Measurements from ENCODE around the gene FBN1.

DNA sequence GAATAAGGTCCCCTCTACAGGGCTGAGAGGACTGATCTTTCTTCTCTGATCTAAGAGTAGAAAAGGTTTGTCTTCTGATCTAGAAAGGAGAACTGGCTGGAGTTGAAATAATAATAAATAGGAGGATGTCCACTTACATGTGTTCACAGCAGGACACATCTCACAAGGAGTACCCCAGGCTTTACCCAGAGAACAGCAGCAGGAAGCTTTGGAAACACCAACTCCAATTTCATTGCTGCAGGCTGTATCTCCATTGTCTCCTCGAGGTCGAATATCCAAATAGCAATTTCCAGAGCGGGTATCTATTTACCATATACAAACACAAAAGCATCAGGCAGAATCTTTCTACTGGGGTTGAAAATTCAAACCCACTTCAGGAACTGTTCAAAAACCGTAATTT, 177.7 kb downstream of the FBN1 start:
- TF ChIP-seq, protein P1, sequence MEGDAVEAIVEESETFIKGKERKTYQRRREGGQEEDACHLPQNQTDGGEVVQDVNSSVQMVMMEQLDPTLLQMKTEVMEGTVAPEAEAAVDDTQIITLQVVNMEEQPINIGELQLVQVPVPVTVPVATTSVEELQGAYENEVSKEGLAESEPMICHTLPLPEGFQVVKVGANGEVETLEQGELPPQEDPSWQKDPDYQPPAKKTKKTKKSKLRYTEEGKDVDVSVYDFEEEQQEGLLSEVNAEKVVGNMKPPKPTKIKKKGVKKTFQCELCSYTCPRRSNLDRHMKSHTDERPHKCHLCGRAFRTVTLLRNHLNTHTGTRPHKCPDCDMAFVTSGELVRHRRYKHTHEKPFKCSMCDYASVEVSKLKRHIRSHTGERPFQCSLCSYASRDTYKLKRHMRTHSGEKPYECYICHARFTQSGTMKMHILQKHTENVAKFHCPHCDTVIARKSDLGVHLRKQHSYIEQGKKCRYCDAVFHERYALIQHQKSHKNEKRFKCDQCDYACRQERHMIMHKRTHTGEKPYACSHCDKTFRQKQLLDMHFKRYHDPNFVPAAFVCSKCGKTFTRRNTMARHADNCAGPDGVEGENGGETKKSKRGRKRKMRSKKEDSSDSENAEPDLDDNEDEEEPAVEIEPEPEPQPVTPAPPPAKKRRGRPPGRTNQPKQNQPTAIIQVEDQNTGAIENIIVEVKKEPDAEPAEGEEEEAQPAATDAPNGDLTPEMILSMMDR (IDR thresholded peaks at IDR 0.05): no peak
- TF ChIP-seq POLR2AphosphoS5 (IDR thresholded peaks at IDR 0.05): no peak
- no peak for TF ChIP-seq POLR2A (IDR thresholded peaks at IDR 0.05)

All from sigmoid colon (tissue), 4 donors.